H1 (cell line): ENCODE data around the gene ELAVL1. TPM values are rescaled to one million over a fixed set of nuclear protein-coding genes. Genes with fewer than 3 reads are reported as not detected.

Experiments used
- RFX5 ChIP-seq: IDR thresholded peaks from 2 replicates; pipeline ENCODE4 v1.6.1; 2011; ENCODE audit warnings: low read depth, low read length, improper control_type of control experiment, borderline replicate concordance
- polyA plus RNA-seq, 7 experiments: library from polyadenylated mRNA; depleted of rRNA in 3 of 7; stranded (reverse) in 5 of 7; unstranded in 2 of 7; fragments of >200 nt in 5 of 7; fragments of 200-250 nt in 2 of 7; gene quantifications; 1 replicate in 5 of 7; 2 replicates in 1 of 7; 4 replicates in 1 of 7; pipeline versions ENCODE4 v1.2.1 to v1.2.3, GENCODE V29; 2011 to 2013; ENCODE audit warnings: missing spikeins in 2 of 7, mixed read lengths in 2 of 7
- total RNA-seq: library from RNA; stranded (reverse); fragmentation: NEBNext Ultra II Directional; extraction: Animal tissue kit (Norgen Biotek cat#: 25700); gene quantifications from 2 replicates; pipeline ENCODE4 v1.2.1, GENCODE V29; 2021
- TF ChIP-seq, protein P1 (sequence below): IDR thresholded peaks from 2 replicates; pipeline ENCODE4 v1.6.1; 2011; ENCODE audit warnings: low read depth, mild to moderate bottlenecking, low read length; ENCODE audit not compliant: insufficient read depth

ELAVL1 gene
- total and polyA plus RNA-seq, 2 of the 8 experiments (the other 6 are each of a cell fraction or from before 2014, with no cell fraction given): 56.7 to 163 TPM

DNA sequence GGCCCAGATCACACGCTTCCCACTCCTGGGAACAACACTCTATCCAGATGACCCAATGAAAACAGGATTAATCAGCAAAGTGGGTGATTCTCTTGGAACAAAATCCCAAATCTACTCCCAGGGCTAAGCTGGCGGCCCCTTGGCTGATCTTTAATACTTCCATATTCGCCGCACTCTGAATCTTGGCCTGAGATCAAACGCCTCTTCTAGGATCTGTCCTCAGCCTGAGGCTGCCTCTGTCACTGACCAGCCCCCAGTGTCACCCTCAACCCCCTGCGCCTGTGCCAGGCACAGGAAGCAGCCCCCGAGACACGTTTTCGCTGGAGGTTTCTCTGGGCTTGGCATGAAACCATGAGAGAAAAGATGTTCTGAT lies 77.1 kb downstream of the ELAVL1 start (continued):
- TF ChIP-seq RFX5: no peak
- TF ChIP-seq, protein P1, sequence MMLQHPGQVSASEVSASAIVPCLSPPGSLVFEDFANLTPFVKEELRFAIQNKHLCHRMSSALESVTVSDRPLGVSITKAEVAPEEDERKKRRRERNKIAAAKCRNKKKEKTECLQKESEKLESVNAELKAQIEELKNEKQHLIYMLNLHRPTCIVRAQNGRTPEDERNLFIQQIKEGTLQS: no peak
- TF ChIP-seq, all 59 proteins: peak for 0
